Measurements from ENCODE around the gene LGMN. TPM values are rescaled to one million over a fixed set of nuclear protein-coding genes. Genes with fewer than 3 reads are reported as not detected.

The LGMN gene
- total RNA-seq, 4 donors from 2014 or later, result 226 to 405 (median 297) TPM

DNA sequence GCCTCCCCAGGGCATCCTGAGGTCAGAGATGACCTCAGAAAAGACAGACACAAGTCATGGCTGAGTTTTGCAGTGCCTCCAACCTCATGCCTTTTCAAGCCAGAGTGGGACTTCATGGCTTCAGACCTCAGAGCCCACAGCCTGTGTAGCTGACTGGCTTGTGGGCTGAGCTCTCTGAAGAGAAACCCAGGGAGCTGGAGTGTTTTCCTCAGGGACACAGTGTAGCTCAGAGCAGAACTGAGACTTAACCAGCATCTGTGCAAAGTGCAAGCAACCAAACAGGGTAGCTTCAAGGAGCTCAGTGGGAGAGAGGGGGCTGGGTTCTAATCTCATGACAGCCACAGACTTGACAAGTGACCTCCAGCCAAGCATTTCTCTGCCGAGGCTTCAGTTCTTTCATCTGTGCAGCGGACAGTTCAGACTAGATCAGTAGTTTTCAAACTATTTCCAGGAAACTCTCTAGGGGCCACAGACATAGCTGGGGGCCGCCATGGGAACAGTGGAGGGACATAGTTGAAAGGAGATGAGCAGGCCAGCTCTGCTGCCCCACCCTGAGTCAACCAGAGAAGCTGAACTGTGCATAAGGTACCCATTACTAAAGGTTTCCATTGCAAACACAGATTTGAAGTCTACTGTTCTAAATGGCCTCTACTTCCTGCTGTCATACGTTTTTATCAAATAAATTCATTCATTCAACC lies 80.0 kb downstream of the LGMN start:
- no peaks in the 10 kb centered on the region for H3K9me3 ChIP-seq
- H3K4me3 ChIP-seq (replicated peaks in 1 of 3), result no peak overlapping the region
- 78% methylated on average over 4 of the region's 4 CpGs for WGBS, 2 donors
- no peak for DNase-seq
- no peak overlapping the region for H3K27ac ChIP-seq
- H3K4me1 ChIP-seq, result no peaks in the 10 kb centered on the region
- TF ChIP-seq, protein P1, sequence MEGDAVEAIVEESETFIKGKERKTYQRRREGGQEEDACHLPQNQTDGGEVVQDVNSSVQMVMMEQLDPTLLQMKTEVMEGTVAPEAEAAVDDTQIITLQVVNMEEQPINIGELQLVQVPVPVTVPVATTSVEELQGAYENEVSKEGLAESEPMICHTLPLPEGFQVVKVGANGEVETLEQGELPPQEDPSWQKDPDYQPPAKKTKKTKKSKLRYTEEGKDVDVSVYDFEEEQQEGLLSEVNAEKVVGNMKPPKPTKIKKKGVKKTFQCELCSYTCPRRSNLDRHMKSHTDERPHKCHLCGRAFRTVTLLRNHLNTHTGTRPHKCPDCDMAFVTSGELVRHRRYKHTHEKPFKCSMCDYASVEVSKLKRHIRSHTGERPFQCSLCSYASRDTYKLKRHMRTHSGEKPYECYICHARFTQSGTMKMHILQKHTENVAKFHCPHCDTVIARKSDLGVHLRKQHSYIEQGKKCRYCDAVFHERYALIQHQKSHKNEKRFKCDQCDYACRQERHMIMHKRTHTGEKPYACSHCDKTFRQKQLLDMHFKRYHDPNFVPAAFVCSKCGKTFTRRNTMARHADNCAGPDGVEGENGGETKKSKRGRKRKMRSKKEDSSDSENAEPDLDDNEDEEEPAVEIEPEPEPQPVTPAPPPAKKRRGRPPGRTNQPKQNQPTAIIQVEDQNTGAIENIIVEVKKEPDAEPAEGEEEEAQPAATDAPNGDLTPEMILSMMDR (IDR thresholded peaks at IDR 0.05), result no peak
- TF ChIP-seq POLR2A (IDR thresholded peaks at IDR 0.05), result no peak
- peaks cover 0 to 2% of the 10 kb centered on the region in 2 donors for H3K36me3 ChIP-seq
- intact Hi-C loops (cut with DNase I), result no loop called here
- H3K27me3 ChIP-seq, result no peaks in the 10 kb centered on the region

DNA sequence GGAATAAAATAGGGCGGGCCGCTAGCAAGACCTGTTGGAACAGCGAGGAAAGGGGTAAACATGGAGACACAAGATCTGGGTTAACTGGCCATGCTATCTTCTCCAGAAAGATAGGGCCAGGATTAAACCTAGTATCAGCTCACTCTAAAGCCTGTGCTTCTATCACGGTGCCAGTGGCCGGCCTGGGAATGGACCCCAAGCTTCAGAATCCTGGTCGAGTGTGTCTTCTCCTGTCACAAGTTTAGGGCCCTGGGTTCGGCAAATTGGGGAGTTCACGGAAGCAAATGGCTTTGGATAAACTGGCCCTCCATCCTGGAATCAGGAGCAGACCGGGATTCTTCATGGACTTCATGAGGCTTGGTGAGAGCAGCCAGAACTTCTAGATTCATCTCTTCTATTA lies 82.2 kb downstream of the LGMN start:
- Histone ChIP-seq H3K4me1 (no peaks in the 10 kb centered on the region), H3K4me3 (replicated peaks in 1 of 3) (no peak overlapping the region), H3K36me3 (peaks cover 0 to 2% of the 10 kb centered on the region in 2 donors), H3K9me3 (no peaks in the 10 kb centered on the region), H3K27me3 (no peaks in the 10 kb centered on the region), H3K27ac (no peak overlapping the region)
- intact Hi-C loops (cut with DNase I), result no loop called here
- no peak for TF ChIP-seq POLR2A (IDR thresholded peaks at IDR 0.05)
- TF ChIP-seq, protein P1 (IDR thresholded peaks at IDR 0.05), result no peak
- no peak for DNase-seq
- 95 to 96% methylated on average over 8 to 9 of the region's 9 CpGs for WGBS, 2 donors

DNA sequence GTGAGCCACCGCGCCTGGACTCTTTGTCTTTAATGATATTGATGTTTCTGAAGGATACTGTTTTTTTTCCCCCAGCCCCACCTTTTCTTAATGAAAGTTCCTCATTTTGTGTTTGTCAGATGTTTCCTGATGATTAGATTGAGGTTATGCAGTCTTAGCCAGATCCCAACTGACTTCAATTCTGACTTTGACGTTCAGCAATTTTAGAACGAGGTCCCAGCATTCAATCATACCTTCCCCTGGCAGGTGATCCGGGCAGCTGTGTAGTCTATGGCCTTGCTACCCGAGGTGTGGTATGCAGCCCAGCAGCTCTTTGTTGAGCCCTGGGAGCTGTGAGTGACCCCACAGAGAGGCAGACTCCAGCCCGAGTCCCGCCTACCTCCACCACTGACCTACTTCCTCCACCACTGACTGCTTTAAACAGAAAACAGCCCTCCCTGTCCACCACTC lies 82.7 kb downstream of the LGMN start:
- Histone ChIP-seq H3K27me3 (no peaks in the 10 kb centered on the region), H3K4me1 (no peaks in the 10 kb centered on the region), H3K4me3 (replicated peaks in 1 of 3) (no peak overlapping the region), H3K36me3 (peaks cover 0 to 2% of the 10 kb centered on the region in 2 donors), H3K9me3 (no peaks in the 10 kb centered on the region), H3K27ac (no peak overlapping the region)
- 57 to 66% methylated on average over 8 of the region's 8 CpGs for WGBS, 2 donors
- no peak for TF ChIP-seq POLR2A (IDR thresholded peaks at IDR 0.05)
- TF ChIP-seq, protein P1 (IDR thresholded peaks at IDR 0.05), result no peak
- no peak for DNase-seq
- intact Hi-C loops (cut with DNase I), result no loop called here

DNA sequence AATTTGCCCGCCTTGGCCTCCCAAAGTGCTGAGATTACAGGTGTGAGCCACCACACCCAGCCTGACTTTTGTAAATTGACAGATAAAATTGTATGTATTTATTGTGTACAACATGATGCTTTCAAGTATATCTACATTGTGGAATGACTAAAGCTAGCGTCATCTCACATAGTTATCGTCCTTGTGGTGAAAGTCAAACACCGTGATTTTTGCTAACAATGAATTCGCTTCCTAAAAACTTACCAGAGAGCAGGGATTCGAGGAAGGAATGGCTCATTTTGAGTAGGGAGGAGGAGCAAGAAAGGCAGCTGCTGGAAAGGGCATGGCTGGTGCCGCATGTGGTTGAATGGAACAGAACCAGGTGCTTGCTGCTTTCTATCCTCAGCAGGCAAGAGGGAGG lies 85.4 kb downstream of the LGMN start:
- H3K4me3 ChIP-seq (replicated peaks in 1 of 3), result no peak overlapping the region
- DNase-seq, result no peak
- intact Hi-C loops (cut with DNase I), result no loop called here
- no peaks in the 10 kb centered on the region for H3K4me1 ChIP-seq
- H3K27ac ChIP-seq, result no peak overlapping the region
- H3K9me3 ChIP-seq, result no peaks in the 10 kb centered on the region
- WGBS, 2 donors, result 94% methylated on average over 7 of the region's 7 CpGs
- TF ChIP-seq, protein P1 (IDR thresholded peaks at IDR 0.05), result no peak
- TF ChIP-seq POLR2A (IDR thresholded peaks at IDR 0.05), result no peak
- H3K36me3 ChIP-seq, result no peaks in the 10 kb centered on the region
- no peaks in the 10 kb centered on the region for H3K27me3 ChIP-seq

DNA sequence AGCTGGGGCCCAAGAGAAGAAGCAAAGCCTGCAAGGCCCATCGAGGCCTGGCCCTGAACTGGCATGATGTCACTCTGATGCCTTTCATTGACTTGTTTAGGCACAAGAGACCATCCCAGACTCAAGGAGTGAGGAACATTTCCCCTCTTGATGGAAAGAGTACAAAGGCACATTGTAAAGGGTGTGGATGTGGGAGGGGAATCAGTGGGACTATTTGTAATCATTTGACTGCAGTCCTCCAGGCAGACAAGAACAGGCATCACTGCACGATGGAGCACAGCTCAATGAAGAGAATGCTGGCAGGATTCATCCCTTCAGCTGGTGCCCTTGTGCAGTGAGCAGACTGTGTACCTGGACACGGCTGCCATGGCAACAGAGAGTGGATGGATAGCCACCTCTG lies 87.9 kb downstream of the LGMN start:
- Histone ChIP-seq H3K36me3 (no peaks in the 10 kb centered on the region), H3K4me3 (replicated peaks in 1 of 3) (no peak overlapping the region), H3K9me3 (no peaks in the 10 kb centered on the region), H3K4me1 (peaks cover 0 to 4% of the 10 kb centered on the region in 2 donors), H3K27me3 (no peaks in the 10 kb centered on the region), H3K27ac (no peak overlapping the region)
- intact Hi-C loops (cut with DNase I), result no loop called here
- no peak for DNase-seq
- TF ChIP-seq, protein P1 (IDR thresholded peaks at IDR 0.05), result no peak
- TF ChIP-seq POLR2A (IDR thresholded peaks at IDR 0.05), result no peak
- 52 to 87% methylated on average over 3 of the region's 3 CpGs for WGBS, 2 donors
